ENCODE results near the gene OPCML.

The OPCML gene

GRCh38 chr11:133501643-133502539, 30.4 kb downstream of the OPCML start:
- no peak for DNase-seq

- DNase-seq = no peak
Observed at GRCh38 chr11:133500936-133501335, 31.4 kb downstream of the OPCML start.

- no peak for DNase-seq
Observed at GRCh38 chr11:133500435-133500834, 31.9 kb downstream of the OPCML start.

GRCh38 chr11:133498969-133499368, 33.3 kb downstream of the OPCML start:
- DNase-seq = no peak

GRCh38 chr11:133497477-133498140, 34.7 kb downstream of the OPCML start:
- no peak for DNase-seq

GRCh38 chr11:133492895-133493294, 39.4 kb downstream of the OPCML start:
- DNase-seq = no peak

GRCh38 chr11:133491680-133492383, 40.5 kb downstream of the OPCML start:
- DNase-seq = no peak

- DNase-seq = no peak
Observed at GRCh38 chr11:133480722-133481121, 51.6 kb downstream of the OPCML start.

- DNase-seq = no peak
Observed at GRCh38 chr11:133479209-133479608, 53.1 kb downstream of the OPCML start.

- no peak for DNase-seq
Observed at GRCh38 chr11:133477251-133477625, 55.1 kb downstream of the OPCML start.

GRCh38 chr11:133476570-133477250, 55.6 kb downstream of the OPCML start:
- no peak for DNase-seq

- DNase-seq = no peak
Observed at GRCh38 chr11:133474461-133474860, 57.8 kb downstream of the OPCML start.

- no peak for DNase-seq
Observed at GRCh38 chr11:133467686-133468085, 64.6 kb downstream of the OPCML start.

- no peak for DNase-seq
Observed at GRCh38 chr11:133443206-133443747, 89.0 kb downstream of the OPCML start.

GRCh38 chr11:133441964-133442660, 90.2 kb downstream of the OPCML start:
- DNase-seq = no peak

GRCh38 chr11:133425992-133426391, 106.3 kb downstream of the OPCML start:
- DNase-seq = no peak

- DNase-seq = no peak
Observed at GRCh38 chr11:133425245-133425644, 107.1 kb downstream of the OPCML start.

- no peak for DNase-seq
Observed at GRCh38 chr11:133418218-133418617, 114.1 kb downstream of the OPCML start.

- DNase-seq = no peak
Observed at GRCh38 chr11:133414506-133414905, 117.8 kb downstream of the OPCML start.

- no peak for DNase-seq
Observed at GRCh38 chr11:133413703-133414102, 118.6 kb downstream of the OPCML start.

- DNase-seq = no peak
Observed at GRCh38 chr11:133409799-133410198, 122.5 kb downstream of the OPCML start.

- DNase-seq = no peak
Observed at GRCh38 chr11:133408936-133409335, 123.4 kb downstream of the OPCML start.

All from activated T-cell treated with anti-CD3 and anti-CD28 coated beads, Interleukin-2, amount 50 U/mL, for 1 hour (primary cell).